GM12878 (cell line): Measurements from ENCODE around the gene JADE2. TPM values are rescaled to one million over a fixed set of nuclear protein-coding genes. Genes with fewer than 3 reads are reported as not detected.

Source experiments
- BRCA1 ChIP-seq: IDR thresholded peaks from 2 replicates; pipeline ENCODE4 v1.6.1; 2011; ENCODE audit warnings: low read depth, low read length, improper control_type of control experiment
- CBFB ChIP-seq: IDR thresholded peaks from 2 replicates; pipeline ENCODE4 v1.6.1; 2016; ENCODE audit warnings: antibody characterized with exemption, low read depth
- CREB1 ChIP-seq: IDR thresholded peaks from 2 replicates; pipeline ENCODE4 v1.6.1; 2012; ENCODE audit warnings: low read depth, mild to moderate bottlenecking, inconsistent platforms
- E2F4 ChIP-seq: IDR thresholded peaks from 2 replicates; pipeline ENCODE4 v1.6.1; 2012; ENCODE audit warnings: low read depth, low read length, improper control_type of control experiment
- EED ChIP-seq: sonication (generic); IDR thresholded peaks from 2 replicates; pipeline ENCODE4 v1.6.1; 2016; ENCODE audit warnings: antibody characterized with exemption, low read depth
- IRF5 ChIP-seq: fragments of 450-650 bp; IDR thresholded peaks from 2 replicates; pipeline ENCODE4 v1.6.1; 2017; ENCODE audit warnings: borderline replicate concordance
- MTA3 ChIP-seq: IDR thresholded peaks from 2 replicates; pipeline ENCODE4 v1.6.1; 2012; ENCODE audit warnings: low read length, inconsistent platforms, borderline replicate concordance
- MYB ChIP-seq: fragments of 150-350 bp; IDR thresholded peaks from 2 replicates; pipeline ENCODE4 v1.6.1; 2014; ENCODE audit warnings: mild to moderate bottlenecking, low read depth, low read length, borderline replicate concordance
- PAX5 ChIP-seq: IDR thresholded peaks from 2 replicates; pipeline ENCODE4 v1.6.1; 2011; ENCODE audit warnings: low read depth, low read length, borderline replicate concordance
- PAX8 ChIP-seq: fragments of 450-650 bp; IDR thresholded peaks from 2 replicates; pipeline ENCODE4 v1.6.1; 2017; ENCODE audit warnings: mild to moderate bottlenecking, moderate library complexity
- RAD51 ChIP-seq: fragments of 450-650 bp; IDR thresholded peaks from 2 replicates; pipeline ENCODE4 v1.6.1; 2016; ENCODE audit warnings: moderate library complexity, mild to moderate bottlenecking, inconsistent platforms
- SREBF2 ChIP-seq: IDR thresholded peaks from 2 replicates; pipeline ENCODE4 v1.6.1; 2012; ENCODE audit warnings: mild to moderate bottlenecking, low read length
- SRF ChIP-seq, 2 experiments: IDR thresholded peaks; 2 replicates each; pipeline ENCODE4 v1.6.1; 2011; ENCODE audit warnings: low read depth in 2 of 2, low read length in 2 of 2, mild to moderate bottlenecking in 1 of 2, moderate library complexity in 1 of 2
- STAT3 ChIP-seq: IDR thresholded peaks from 2 replicates; pipeline ENCODE4 v1.6.1; 2011; ENCODE audit warnings: low read depth, low read length, improper control_type of control experiment
- ZNF217 ChIP-seq: fragments of 450-650 bp; IDR thresholded peaks from 2 replicates; pipeline ENCODE4 v1.6.1; 2017; ENCODE audit warnings: antibody characterized with exemption, mild to moderate bottlenecking
- ZNF384 ChIP-seq: IDR thresholded peaks from 2 replicates; pipeline ENCODE4 v1.6.1; 2012; ENCODE audit warnings: low read depth, mild to moderate bottlenecking, low read length, improper control_type of control experiment, borderline replicate concordance
- polyA plus RNA-seq, 11 experiments: library from polyadenylated mRNA; depleted of rRNA in 4 of 11; unstranded in 6 of 11; stranded (reverse) in 5 of 11; fragments of >200 nt; fragmentation: Nextera tagmentation in 4 of 11; fragmentation: Illumina TruSeq in 1 of 11; extraction: Ambion mirVana in 4 of 11; extraction: Trizol in 1 of 11; gene quantifications; 1 replicate in 1 of 11; 2 replicates in 10 of 11; pipeline versions ENCODE4 v1.2.1 to v1.2.3, GENCODE V29; 2011 to 2016; ENCODE audit warnings: inconsistent platforms in 2 of 11, missing spikeins in 2 of 11, low read depth in 1 of 11
- total RNA-seq, 4 experiments: library from RNA; depleted of rRNA in 3 of 4; stranded (reverse); fragments of >200 nt in 3 of 4; fragmentation: Illumina TruSeq in 1 of 4; extraction: Trizol in 1 of 4; gene quantifications; 2 replicates each; pipeline versions ENCODE4 v1.2.1 to v1.2.3, GENCODE V29; 2013 to 2021
- TF ChIP-seq, protein P1 (sequence below): fragments of 150-350 bp; IDR thresholded peaks from 2 replicates; pipeline ENCODE4 v1.6.1; 2014; ENCODE audit warnings: mild to moderate bottlenecking, low read depth, low read length
- TF ChIP-seq, protein P2 (sequence below): fragments of 450-650 bp; IDR thresholded peaks from 2 replicates; pipeline ENCODE4 v1.6.1; 2017; ENCODE audit warnings: mild to moderate bottlenecking, moderate library complexity
- TF ChIP-seq, protein P3 (sequence below): fragments of 450-650 bp; IDR thresholded peaks from 2 replicates; pipeline ENCODE4 v1.6.1; 2018; ENCODE audit warnings: borderline replicate concordance, mild to moderate bottlenecking; ENCODE audit not compliant: partially characterized antibody

Gene JADE2
- total and polyA plus RNA-seq, 10 of the 15 experiments (the other 5 are each of a cell fraction or from before 2014, with no cell fraction given): 1.5 to 67.0 (median 22.4) TPM

DNA sequence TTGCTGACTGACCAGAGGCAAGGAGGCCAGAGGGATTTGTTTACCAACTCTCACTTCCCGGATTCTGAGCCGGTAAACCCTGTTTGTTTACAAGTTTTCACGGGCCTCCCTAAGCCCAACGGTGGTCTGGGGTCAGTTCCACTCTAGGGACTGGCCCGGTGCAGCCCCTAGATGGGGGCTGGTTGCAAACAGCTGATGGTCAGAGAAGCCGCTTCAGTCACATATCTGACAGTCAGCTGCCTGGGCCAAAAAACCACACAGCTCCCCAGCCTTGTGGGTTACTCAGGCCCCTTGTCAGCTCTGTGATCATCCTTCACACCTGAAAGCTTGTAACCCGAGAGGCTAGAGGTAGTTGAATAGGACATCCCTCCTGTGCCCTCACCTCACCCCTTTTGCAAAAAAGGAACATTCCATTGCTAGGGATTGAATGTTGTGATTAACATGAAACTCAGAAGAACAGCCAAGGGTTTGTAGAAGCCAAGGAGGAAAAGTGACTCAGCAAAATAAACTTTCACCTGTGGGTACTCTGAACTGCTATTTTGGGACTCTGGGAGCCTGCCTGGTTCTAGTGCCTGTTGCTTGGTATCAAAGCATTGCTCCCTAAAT, 66.8 kb downstream of the JADE2 start (continued):
- TF ChIP-seq PAX5 (no peak), PAX8 (no peak), BRCA1 (no peak), IRF5 (no peak), RAD51 (no peak), SRF (IDR thresholded peaks at IDR 0.05; ENCODE audit: low read depth in 2 of 2, low read length in 2 of 2) (no peak), MTA3 (no peak), ZNF217 (no peak), MYB (no peak), EED (no peak), E2F4 (no peak), STAT3 (no peak), ZNF384 (0 out of 2 replicates have a peak, but pooled peaks have one; percentile 15), CREB1 (no peak), CBFB (no peak), SREBF2 (no peak)
- TF ChIP-seq, protein P1, sequence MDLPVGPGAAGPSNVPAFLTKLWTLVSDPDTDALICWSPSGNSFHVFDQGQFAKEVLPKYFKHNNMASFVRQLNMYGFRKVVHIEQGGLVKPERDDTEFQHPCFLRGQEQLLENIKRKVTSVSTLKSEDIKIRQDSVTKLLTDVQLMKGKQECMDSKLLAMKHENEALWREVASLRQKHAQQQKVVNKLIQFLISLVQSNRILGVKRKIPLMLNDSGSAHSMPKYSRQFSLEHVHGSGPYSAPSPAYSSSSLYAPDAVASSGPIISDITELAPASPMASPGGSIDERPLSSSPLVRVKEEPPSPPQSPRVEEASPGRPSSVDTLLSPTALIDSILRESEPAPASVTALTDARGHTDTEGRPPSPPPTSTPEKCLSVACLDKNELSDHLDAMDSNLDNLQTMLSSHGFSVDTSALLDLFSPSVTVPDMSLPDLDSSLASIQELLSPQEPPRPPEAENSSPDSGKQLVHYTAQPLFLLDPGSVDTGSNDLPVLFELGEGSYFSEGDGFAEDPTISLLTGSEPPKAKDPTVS: no peak
- TF ChIP-seq, protein P2, sequence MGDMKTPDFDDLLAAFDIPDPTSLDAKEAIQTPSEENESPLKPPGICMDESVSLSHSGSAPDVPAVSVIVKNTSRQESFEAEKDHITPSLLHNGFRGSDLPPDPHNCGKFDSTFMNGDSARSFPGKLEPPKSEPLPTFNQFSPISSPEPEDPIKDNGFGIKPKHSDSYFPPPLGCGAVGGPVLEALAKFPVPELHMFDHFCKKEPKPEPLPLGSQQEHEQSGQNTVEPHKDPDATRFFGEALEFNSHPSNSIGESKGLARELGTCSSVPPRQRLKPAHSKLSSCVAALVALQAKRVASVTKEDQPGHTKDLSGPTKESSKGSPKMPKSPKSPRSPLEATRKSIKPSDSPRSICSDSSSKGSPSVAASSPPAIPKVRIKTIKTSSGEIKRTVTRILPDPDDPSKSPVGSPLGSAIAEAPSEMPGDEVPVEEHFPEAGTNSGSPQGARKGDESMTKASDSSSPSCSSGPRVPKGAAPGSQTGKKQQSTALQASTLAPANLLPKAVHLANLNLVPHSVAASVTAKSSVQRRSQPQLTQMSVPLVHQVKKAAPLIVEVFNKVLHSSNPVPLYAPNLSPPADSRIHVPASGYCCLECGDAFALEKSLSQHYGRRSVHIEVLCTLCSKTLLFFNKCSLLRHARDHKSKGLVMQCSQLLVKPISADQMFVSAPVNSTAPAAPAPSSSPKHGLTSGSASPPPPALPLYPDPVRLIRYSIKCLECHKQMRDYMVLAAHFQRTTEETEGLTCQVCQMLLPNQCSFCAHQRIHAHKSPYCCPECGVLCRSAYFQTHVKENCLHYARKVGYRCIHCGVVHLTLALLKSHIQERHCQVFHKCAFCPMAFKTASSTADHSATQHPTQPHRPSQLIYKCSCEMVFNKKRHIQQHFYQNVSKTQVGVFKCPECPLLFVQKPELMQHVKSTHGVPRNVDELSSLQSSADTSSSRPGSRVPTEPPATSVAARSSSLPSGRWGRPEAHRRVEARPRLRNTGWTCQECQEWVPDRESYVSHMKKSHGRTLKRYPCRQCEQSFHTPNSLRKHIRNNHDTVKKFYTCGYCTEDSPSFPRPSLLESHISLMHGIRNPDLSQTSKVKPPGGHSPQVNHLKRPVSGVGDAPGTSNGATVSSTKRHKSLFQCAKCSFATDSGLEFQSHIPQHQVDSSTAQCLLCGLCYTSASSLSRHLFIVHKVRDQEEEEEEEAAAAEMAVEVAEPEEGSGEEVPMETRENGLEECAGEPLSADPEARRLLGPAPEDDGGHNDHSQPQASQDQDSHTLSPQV: no peak
- TF ChIP-seq, protein P3, sequence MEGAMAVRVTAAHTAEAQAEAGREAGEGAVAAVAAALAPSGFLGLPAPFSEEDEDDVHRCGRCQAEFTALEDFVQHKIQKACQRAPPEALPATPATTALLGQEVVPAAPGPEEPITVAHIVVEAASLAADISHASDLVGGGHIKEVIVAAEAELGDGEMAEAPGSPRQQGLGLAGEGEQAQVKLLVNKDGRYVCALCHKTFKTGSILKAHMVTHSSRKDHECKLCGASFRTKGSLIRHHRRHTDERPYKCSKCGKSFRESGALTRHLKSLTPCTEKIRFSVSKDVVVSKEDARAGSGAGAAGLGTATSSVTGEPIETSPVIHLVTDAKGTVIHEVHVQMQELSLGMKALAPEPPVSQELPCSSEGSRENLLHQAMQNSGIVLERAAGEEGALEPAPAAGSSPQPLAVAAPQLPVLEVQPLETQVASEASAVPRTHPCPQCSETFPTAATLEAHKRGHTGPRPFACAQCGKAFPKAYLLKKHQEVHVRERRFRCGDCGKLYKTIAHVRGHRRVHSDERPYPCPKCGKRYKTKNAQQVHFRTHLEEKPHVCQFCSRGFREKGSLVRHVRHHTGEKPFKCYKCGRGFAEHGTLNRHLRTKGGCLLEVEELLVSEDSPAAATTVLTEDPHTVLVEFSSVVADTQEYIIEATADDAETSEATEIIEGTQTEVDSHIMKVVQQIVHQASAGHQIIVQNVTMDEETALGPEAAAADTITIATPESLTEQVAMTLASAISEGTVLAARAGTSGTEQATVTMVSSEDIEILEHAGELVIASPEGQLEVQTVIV: no peak
